Gastrocnemius medialis (tissue), 4 donors: Measurements from ENCODE around the gene FBXO44. TPM values are rescaled to one million over a fixed set of nuclear protein-coding genes. Genes with fewer than 3 reads are reported as not detected.

Source experiments
- ATAC-seq, 2 donors: fragments of 150-250 bp; one replicate each; pipeline ENCODE4 v1.9.1; 2016
- DNase-seq, 2 donors: peaks; one replicate each; pipeline ENCODE4 v3.0.0-alpha.2; 2019
- H3K27ac ChIP-seq, 4 donors: fragments of 200-600 bp; sonication (generic); 1 replicate in 1 of 4; 2 replicates in 3 of 4; pipeline ENCODE4 v1.5.1; 2016 to 2018; ENCODE audit warnings: mild to moderate bottlenecking in 2 of 4, moderate library complexity in 1 of 4
- H3K27me3 ChIP-seq, 3 donors: fragments of 200-600 bp; sonication (generic) in 2 of 3; 1 replicate in 1 of 3; 2 replicates in 2 of 3; pipeline versions ENCODE4 v1.5.1 to v1.6.0; 2016 to 2019; ENCODE audit warnings: mild to moderate bottlenecking in 1 of 3, moderate library complexity in 1 of 3
- H3K36me3 ChIP-seq, 2 donors: fragments of 200-600 bp; sonication (generic) in 1 of 2; one replicate each; pipeline ENCODE4 v1.5.1; 2017 to 2018
- H3K4me1 ChIP-seq, 2 donors: fragments of 200-600 bp; sonication (generic) in 1 of 2; one replicate each; pipeline ENCODE4 v1.5.1; 2016 to 2017; ENCODE audit warnings: mild to moderate bottlenecking in 2 of 2
- H3K4me3 ChIP-seq, 4 donors: fragments of 200-600 bp; sonication (generic) in 3 of 4; 1 replicate in 1 of 4; 2 replicates in 3 of 4; pipeline ENCODE4 v1.5.1; 2016 to 2019; ENCODE audit warnings: mild to moderate bottlenecking in 2 of 4
- H3K9me3 ChIP-seq, 3 donors: fragments of 200-600 bp; sonication (generic) in 2 of 3; 1 replicate in 1 of 3; 2 replicates in 2 of 3; pipeline ENCODE4 v1.5.1; 2016 to 2019
- CTCF ChIP-seq, 5 experiments: fragments of 450-650 bp in 3 of 5; fragments of 200-600 bp in 2 of 5; sonication (generic) in 2 of 5; IDR thresholded peaks in 4 of 5; conservative IDR thresholded peaks in 1 of 5; 1 replicate in 4 of 5; 2 replicates in 1 of 5; pipeline ENCODE4 v1.5.1; 2016 to 2019; ENCODE audit warnings: antibody characterized with exemption in 5 of 5, mild to moderate bottlenecking in 3 of 5, moderate library complexity in 3 of 5
- POLR2A ChIP-seq, 2 donors: fragments of 450-650 bp; IDR thresholded peaks; one replicate each; pipeline ENCODE4 v1.6.1; 2017; ENCODE audit warnings: antibody characterized with exemption in 2 of 2, mild to moderate bottlenecking in 2 of 2, moderate library complexity in 2 of 2
- in situ Hi-C, 4 donors: fragments of 200-750 bp; cut with MboI; loops; one replicate each; pipeline versions ENCODE4 v1.15.0 to v1.8.0; 2017; ENCODE audit warnings: low sequenced_read_pairs in 4 of 4
- intact Hi-C: fragments of 100-400 bp; cut with DNase I; formaldehyde crosslinking; loops from one replicate; pipeline ENCODE4 v1.15.1; 2023; ENCODE audit warnings: low total_unique reads
- total RNA-seq, 4 donors: library from RNA; depleted of rRNA; stranded (reverse); fragments of >200 nt; gene quantifications; one replicate each; pipeline versions ENCODE4 v1.1.0 to v1.2.3, GENCODE V29; 2016

The FBXO44 gene
- total RNA-seq, 4 donors from 2014 or later = 1.7 to 9.4 (median 5.4) TPM

DNA sequence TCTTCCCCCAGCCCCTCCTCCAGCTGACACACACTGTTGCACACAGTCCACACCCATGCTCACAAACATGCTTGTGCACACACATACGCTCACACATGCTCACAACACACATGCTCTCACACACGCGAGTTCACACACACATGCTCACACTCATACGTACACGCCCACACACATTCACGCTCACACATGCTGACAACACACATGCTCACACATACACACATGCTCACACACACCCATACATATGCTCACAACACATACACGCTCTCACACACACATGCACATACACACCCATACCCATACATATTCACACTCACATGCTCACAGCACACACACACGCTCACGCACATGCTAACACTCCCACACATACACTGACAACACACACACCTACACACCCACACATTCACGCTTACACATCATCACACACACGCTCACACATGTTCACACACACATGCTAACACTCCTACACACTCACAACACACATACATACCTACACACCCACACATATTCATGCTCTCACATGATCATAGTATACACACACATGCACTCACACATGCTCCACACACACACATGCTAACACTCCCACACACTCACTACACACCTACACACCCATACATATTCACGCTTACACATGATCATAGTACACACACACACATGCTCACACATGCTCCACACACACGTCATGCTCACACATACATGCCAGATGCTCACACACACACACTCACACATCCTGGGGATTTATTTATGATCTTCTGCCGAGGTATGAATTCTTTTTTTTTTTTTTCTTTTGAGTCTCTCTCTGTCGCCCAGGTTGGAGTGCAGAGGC lies 47.5 kb downstream of the FBXO44 start:
- H3K4me1 ChIP-seq = peaks cover 0 to 13% of the 10 kb centered on the region in 2 donors
- H3K27me3 ChIP-seq = peaks cover 39 to 43% (median 40%) of the 10 kb centered on the region in 3 donors
- no peak overlapping the region for H3K4me3 ChIP-seq
- DNase-seq = no peak
- H3K27ac ChIP-seq = no peak overlapping the region
- TF ChIP-seq CTCF (IDR thresholded peaks at IDR 0.05 in 4 of 5, conservative IDR thresholded peaks at IDR 0.05 in 1 of 5) = no peak
- TF ChIP-seq POLR2A (IDR thresholded peaks at IDR 0.05) = no peak
- in situ Hi-C loops (no loop called here), intact Hi-C loops (no loop called here)
- no peaks in the 10 kb centered on the region for H3K9me3 ChIP-seq
- ATAC-seq = no peak
- H3K36me3 ChIP-seq = no peaks in the 10 kb centered on the region

DNA sequence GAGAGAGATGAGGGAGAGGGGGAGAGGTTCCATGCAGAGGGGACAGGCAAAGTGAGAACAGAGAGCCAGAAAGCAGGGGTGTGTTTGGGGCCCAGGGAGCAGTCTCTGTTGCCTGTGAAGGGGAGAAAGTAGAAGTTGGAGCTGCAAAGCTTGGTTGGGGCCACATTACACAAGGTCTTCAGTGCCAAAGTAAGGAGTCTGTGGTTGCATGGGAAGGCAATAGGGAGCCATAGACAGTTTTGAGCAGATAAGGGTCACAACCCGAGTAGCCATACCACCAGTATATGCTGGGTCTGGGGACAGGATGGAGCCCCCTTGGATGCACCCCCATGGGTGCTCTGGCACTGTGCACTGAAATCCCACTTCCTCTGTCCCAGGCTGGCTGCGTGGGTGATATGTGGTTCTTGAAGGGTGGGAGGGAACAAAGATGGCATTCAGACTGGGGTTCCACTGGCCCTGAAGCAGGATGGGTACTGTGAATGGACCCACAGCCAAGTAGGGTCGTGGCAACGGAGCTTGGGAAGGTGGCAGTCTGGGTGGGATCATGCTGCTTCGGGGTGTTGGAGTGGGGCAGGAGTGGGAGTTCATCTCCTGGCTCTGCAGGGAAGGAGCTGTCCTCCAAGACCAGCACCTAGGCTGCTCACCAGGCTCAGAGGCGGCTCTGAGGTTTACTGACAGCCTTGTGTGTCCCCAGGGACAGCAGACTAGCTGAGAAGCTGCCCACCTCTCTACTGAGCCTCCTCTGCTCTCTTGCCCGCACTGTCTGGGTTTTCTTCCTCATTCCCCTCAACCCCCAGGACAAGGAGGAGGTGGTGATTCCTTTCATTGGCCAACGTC lies 48.9 kb downstream of the FBXO44 start:
- H3K4me1 ChIP-seq = peaks cover 0 to 13% of the 10 kb centered on the region in 2 donors
- in situ Hi-C loops = no loop called here
- H3K27me3 ChIP-seq = peaks cover 36 to 41% (median 36%) of the 10 kb centered on the region in 3 donors
- H3K27ac ChIP-seq = no peak overlapping the region
- H3K9me3 ChIP-seq = no peaks in the 10 kb centered on the region
- no peak overlapping the region for H3K4me3 ChIP-seq
- intact Hi-C loops = no loop called here
- TF ChIP-seq CTCF (IDR thresholded peaks at IDR 0.05 in 4 of 5, conservative IDR thresholded peaks at IDR 0.05 in 1 of 5) (no peak), POLR2A (IDR thresholded peaks at IDR 0.05) (no peak)
- ATAC-seq (no peak), DNase-seq (no peak)
- no peaks in the 10 kb centered on the region for H3K36me3 ChIP-seq

DNA sequence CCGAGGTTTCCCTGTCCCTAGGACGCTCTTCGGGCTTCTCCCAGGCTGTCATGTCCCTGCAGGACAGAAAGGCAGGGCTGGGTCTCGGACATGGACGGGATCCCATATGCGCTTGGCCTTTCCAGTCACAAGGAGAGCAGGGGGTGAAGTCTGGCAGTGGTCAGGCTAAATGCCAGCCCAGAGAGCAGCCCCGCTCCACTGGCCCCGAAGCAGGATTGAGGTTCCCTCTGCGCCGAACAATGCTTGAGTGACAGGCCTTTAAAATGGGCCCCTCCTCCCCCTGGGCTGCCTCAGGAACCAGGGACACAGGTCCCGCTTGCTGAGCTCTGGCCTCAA lies 49.5 kb downstream of the FBXO44 start:
- Histone ChIP-seq H3K27ac (no peak overlapping the region), H3K9me3 (no peaks in the 10 kb centered on the region), H3K4me3 (no peak overlapping the region), H3K4me1 (peaks cover 0 to 13% of the 10 kb centered on the region in 2 donors), H3K27me3 (peaks cover 31 to 36% (median 35%) of the 10 kb centered on the region in 3 donors), H3K36me3 (no peaks in the 10 kb centered on the region)
- no peak for DNase-seq
- intact Hi-C loops (no loop called here), in situ Hi-C loops (no loop called here)
- TF ChIP-seq CTCF (IDR thresholded peaks at IDR 0.05 in 4 of 5, conservative IDR thresholded peaks at IDR 0.05 in 1 of 5) (no peak), POLR2A (IDR thresholded peaks at IDR 0.05) (no peak)
- ATAC-seq = no peak

GRCh38 chr1:11704691-11705475 lies 50.2 kb downstream of the FBXO44 start:
- Histone ChIP-seq H3K36me3 (no peaks in the 10 kb centered on the region), H3K4me1 (peaks cover 0 to 13% of the 10 kb centered on the region in 2 donors), H3K27me3 (peaks cover 24 to 31% (median 30%) of the 10 kb centered on the region in 3 donors), H3K9me3 (no peaks in the 10 kb centered on the region), H3K27ac (no peak overlapping the region), H3K4me3 (no peak overlapping the region)
- ATAC-seq (no peak), DNase-seq (no peak)
- in situ Hi-C loops = no loop called here
- TF ChIP-seq POLR2A (IDR thresholded peaks at IDR 0.05) = no peak
- TF ChIP-seq CTCF (IDR thresholded peaks at IDR 0.05 in 4 of 5, conservative IDR thresholded peaks at IDR 0.05 in 1 of 5) = no peak
- intact Hi-C loops = no loop called here
